ENCODE measurements around the gene NUDT8.
A peak's percentile ranks its signal among the peaks of the same experiment; 100 is the strongest.
"Not testable (repeated sequence)": the region's sequence is repeated elsewhere in the genome, so short reads cannot be mapped to it uniquely, and the experiment has no call there.

Gene NUDT8

GRCh38 chr11:67662835-67663531, 33.2 kb upstream of the NUDT8 start:
- no peak for DNase-seq
- in situ Hi-C loops (cut with HindIII; ENCODE audit: low pct_ligation_motif_present, low sequenced_read_pairs): no loop called here

GRCh38 chr11:67662142-67662834, 32.6 kb upstream of the NUDT8 start:
- in situ Hi-C loops (cut with HindIII; ENCODE audit: low pct_ligation_motif_present, low sequenced_read_pairs): no loop called here
- no peaks in the 10 kb centered on the region for H3K36me3 ChIP-seq (replicated peaks)
- H3K4me3 ChIP-seq (ENCODE audit: low read depth, low read length): no peak overlapping the region
- no peak for TF ChIP-seq CTCF (IDR thresholded peaks at IDR 0.05; ENCODE audit: low read depth, low read length, missing control alignments)
- DNase-seq: no peak
- no peak overlapping the region for H3K27ac ChIP-seq
- no peaks in the 10 kb centered on the region for H3K27me3 ChIP-seq (replicated peaks)

More at GRCh38 chr11:67662835-67663531, 33.2 kb upstream of the NUDT8 start:
- TF ChIP-seq CTCF (IDR thresholded peaks at IDR 0.05; ENCODE audit: low read depth, low read length, missing control alignments): no peak
- Histone ChIP-seq H3K27me3 (replicated peaks) (no peaks in the 10 kb centered on the region), H3K4me3 (ENCODE audit: low read depth, low read length) (no peak overlapping the region), H3K27ac (no peak overlapping the region), H3K36me3 (replicated peaks) (no peaks in the 10 kb centered on the region)

- H3K27me3 ChIP-seq (replicated peaks); DNase-seq; H3K4me3 ChIP-seq (ENCODE audit: low read depth, low read length); in situ Hi-C loops (cut with HindIII; ENCODE audit: low pct_ligation_motif_present, low sequenced_read_pairs); H3K27ac ChIP-seq; H3K36me3 ChIP-seq (replicated peaks): not testable (repeated sequence)
These were observed 31.0 kb upstream of the NUDT8 start for GRCh38 chr11:67660752-67661151.

GRCh38 chr11:67659651-67660165, 30.0 kb upstream of the NUDT8 start:
- DNase-seq; H3K27ac ChIP-seq; H3K4me3 ChIP-seq (ENCODE audit: low read depth, low read length); H3K27me3 ChIP-seq (replicated peaks); in situ Hi-C loops (cut with HindIII; ENCODE audit: low pct_ligation_motif_present, low sequenced_read_pairs); H3K36me3 ChIP-seq (replicated peaks): not testable (repeated sequence)

- in situ Hi-C loops (cut with HindIII; ENCODE audit: low pct_ligation_motif_present, low sequenced_read_pairs): no loop called here
- TF ChIP-seq CTCF (IDR thresholded peaks at IDR 0.05; ENCODE audit: low read depth, low read length, missing control alignments): no peak
- H3K27ac ChIP-seq: no peak overlapping the region
- DNase-seq: no peak
- no peaks in the 10 kb centered on the region for H3K36me3 ChIP-seq (replicated peaks)
- no peak overlapping the region for H3K4me3 ChIP-seq (ENCODE audit: low read depth, low read length)
- no peaks in the 10 kb centered on the region for H3K27me3 ChIP-seq (replicated peaks)
These were observed 27.6 kb upstream of the NUDT8 start for GRCh38 chr11:67657300-67657699.

- no peak for TF ChIP-seq CTCF (IDR thresholded peaks at IDR 0.05; ENCODE audit: low read depth, low read length, missing control alignments)
- peak; percentile 9 for DNase-seq
- Histone ChIP-seq H3K27ac (no peak overlapping the region), H3K27me3 (replicated peaks) (no peaks in the 10 kb centered on the region), H3K4me3 (ENCODE audit: low read depth, low read length) (no peak overlapping the region), H3K36me3 (replicated peaks) (no peaks in the 10 kb centered on the region)
- in situ Hi-C loops (cut with HindIII; ENCODE audit: low pct_ligation_motif_present, low sequenced_read_pairs): no loop called here
These were observed 26.7 kb upstream of the NUDT8 start for GRCh38 chr11:67656278-67656922.

Data from brain microvascular endothelial cell (primary cell).